HepG2 (cell line): ENCODE data around the gene APOA1. TPM values are rescaled to one million over a fixed set of nuclear protein-coding genes. Genes with fewer than 3 reads are reported as not detected.
A peak's percentile ranks its signal among the peaks of the same experiment; 100 is the strongest.

ENCODE experiments used
- ARNT2 ChIP-seq: sonication (generic); formaldehyde crosslinking; IDR thresholded peaks from 2 replicates; pipeline ENCODE4 v1.8.0; 2022; ENCODE audit warnings: mild to moderate bottlenecking, low read depth, missing genetic modification reagents, moderate library complexity
- CEBPG ChIP-seq: IDR thresholded peaks from 2 replicates; pipeline ENCODE4 v1.6.1; 2016
- CHD4 ChIP-seq: fragments of 200-600 bp; sonication (generic); IDR thresholded peaks from 2 replicates; pipeline ENCODE4 v1.7.0; 2017; ENCODE audit warnings: mild to moderate bottlenecking, low read length, borderline replicate concordance
- EED ChIP-seq: sonication (generic); formaldehyde crosslinking; IDR thresholded peaks from 2 replicates; pipeline ENCODE4 v1.5.0; 2020; ENCODE audit warnings: mild to moderate bottlenecking, missing genetic modification reagents
- HOMEZ ChIP-seq: IDR thresholded peaks from 2 replicates; pipeline ENCODE4 v1.6.1; 2016; ENCODE audit warnings: low read depth
- KDM1A ChIP-seq: IDR thresholded peaks from 2 replicates; pipeline ENCODE4 v1.6.1; 2016; ENCODE audit warnings: missing compliant biosample characterization
- KDM2A ChIP-seq: sonication (generic); formaldehyde crosslinking; IDR thresholded peaks from 2 replicates; pipeline ENCODE4 v1.4.0; 2020; ENCODE audit warnings: low read depth, missing genetic modification reagents, borderline replicate concordance
- KDM6A ChIP-seq: IDR thresholded peaks from 2 replicates; pipeline ENCODE4 v1.6.1; 2016; ENCODE audit warnings: low read depth
- KLF9 ChIP-seq: IDR thresholded peaks from 2 replicates; pipeline ENCODE4 v1.6.1; 2016; ENCODE audit warnings: low read depth
- MTA1 ChIP-seq: sonication (generic); formaldehyde crosslinking; IDR thresholded peaks from 2 replicates; pipeline ENCODE4 v1.4.0; 2020; ENCODE audit warnings: missing genetic modification reagents, mild to moderate bottlenecking, borderline replicate concordance
- NFE2L1 ChIP-seq: sonication (generic); formaldehyde crosslinking; IDR thresholded peaks from 2 replicates; pipeline ENCODE4 v1.4.0; 2020; ENCODE audit warnings: missing genetic modification reagents, mild to moderate bottlenecking, borderline replicate concordance
- RFX5 ChIP-seq: IDR thresholded peaks from 2 replicates; pipeline ENCODE4 v1.6.1; 2011; ENCODE audit warnings: low read depth, low read length, improper control_type of control experiment
- SMAD1 ChIP-seq: sonication (generic); formaldehyde crosslinking; IDR thresholded peaks from 2 replicates; pipeline ENCODE4 v1.4.0; 2020; ENCODE audit warnings: missing genetic modification reagents, low read depth, mild to moderate bottlenecking, borderline replicate concordance
- STAT5B ChIP-seq: sonication (generic); formaldehyde crosslinking; IDR thresholded peaks from 2 replicates; pipeline ENCODE4 v1.4.0; 2020; ENCODE audit warnings: missing genetic modification reagents
- TFE3 ChIP-seq: IDR thresholded peaks from 2 replicates; pipeline ENCODE4 v1.6.1; 2016
- ZBTB38 ChIP-seq: sonication (generic); formaldehyde crosslinking; IDR thresholded peaks from 2 replicates; pipeline ENCODE4 v1.5.1; 2020; ENCODE audit warnings: mild to moderate bottlenecking, missing genetic modification reagents
- ZNF20 ChIP-seq: sonication (generic); formaldehyde crosslinking; IDR thresholded peaks from 2 replicates; pipeline ENCODE4 v1.4.0; 2020; ENCODE audit warnings: mild to moderate bottlenecking, moderate library complexity, missing genetic modification reagents
- ZNF230 ChIP-seq: sonication (generic); formaldehyde crosslinking; IDR thresholded peaks from 2 replicates; pipeline ENCODE4 v1.4.0; 2020; ENCODE audit warnings: mild to moderate bottlenecking, missing genetic modification reagents
- ZNF251 ChIP-seq: sonication (generic); formaldehyde crosslinking; IDR thresholded peaks from 2 replicates; pipeline ENCODE4 v1.9.0; 2021; ENCODE audit warnings: mild to moderate bottlenecking, missing genetic modification reagents
- ZNF253 ChIP-seq: sonication (generic); formaldehyde crosslinking; IDR thresholded peaks from 2 replicates; pipeline ENCODE4 v1.8.0; 2022; ENCODE audit warnings: mild to moderate bottlenecking, missing genetic modification reagents, borderline replicate concordance
- ZNF274 ChIP-seq: sonication (generic); formaldehyde crosslinking; IDR thresholded peaks from 2 replicates; pipeline ENCODE4 v1.5.1; 2020; ENCODE audit warnings: mild to moderate bottlenecking, missing genetic modification reagents
- ZNF329 ChIP-seq: sonication (generic); formaldehyde crosslinking; IDR thresholded peaks from 2 replicates; pipeline ENCODE4 v1.9.0; 2021; ENCODE audit warnings: low read depth, mild to moderate bottlenecking, missing genetic modification reagents
- ZNF563 ChIP-seq: sonication (generic); formaldehyde crosslinking; IDR thresholded peaks from 2 replicates; pipeline ENCODE4 v1.8.0; 2022; ENCODE audit warnings: mild to moderate bottlenecking, moderate library complexity, missing genetic modification reagents
- ZNF619 ChIP-seq: sonication (generic); formaldehyde crosslinking; IDR thresholded peaks from 2 replicates; pipeline ENCODE4 v1.4.0; 2020; ENCODE audit warnings: mild to moderate bottlenecking, missing genetic modification reagents
- ZNF7 ChIP-seq: IDR thresholded peaks from 2 replicates; pipeline ENCODE4 v1.6.1; 2016; ENCODE audit warnings: missing biosample characterization, missing genetic modification reagents
- ZNF891 ChIP-seq: sonication (generic); formaldehyde crosslinking; IDR thresholded peaks from 2 replicates; pipeline ENCODE4 v1.5.0; 2020; ENCODE audit warnings: mild to moderate bottlenecking, missing genetic modification reagents
- polyA plus RNA-seq, 8 experiments: library from polyadenylated mRNA; depleted of rRNA in 3 of 8; stranded (reverse) in 7 of 8; unstranded in 1 of 8; fragments of >200 nt; fragmentation: Illumina TruSeq in 4 of 8; extraction: Trizol in 4 of 8; gene quantifications; 2 replicates each; pipeline versions ENCODE4 v1.2.1 to v1.2.3, GENCODE V29; 2011 to 2016; ENCODE audit warnings: low read depth in 4 of 8, missing spikeins in 1 of 8, mixed read lengths in 1 of 8; ENCODE audit not compliant: insufficient read depth in 1 of 8
- total RNA-seq, 5 experiments: library from RNA; depleted of rRNA; stranded (reverse); fragments of >200 nt; fragmentation: Illumina TruSeq; extraction: Trizol; gene quantifications; 2 replicates each; pipeline ENCODE4 v1.2.3, GENCODE V29; 2016; ENCODE audit warnings: low read depth in 1 of 5

The APOA1 gene
- total and polyA plus RNA-seq, 2 of the 13 experiments (the other 11 are each of a cell fraction or from before 2014, with no cell fraction given), result 1,973 to 5,485 TPM

DNA sequence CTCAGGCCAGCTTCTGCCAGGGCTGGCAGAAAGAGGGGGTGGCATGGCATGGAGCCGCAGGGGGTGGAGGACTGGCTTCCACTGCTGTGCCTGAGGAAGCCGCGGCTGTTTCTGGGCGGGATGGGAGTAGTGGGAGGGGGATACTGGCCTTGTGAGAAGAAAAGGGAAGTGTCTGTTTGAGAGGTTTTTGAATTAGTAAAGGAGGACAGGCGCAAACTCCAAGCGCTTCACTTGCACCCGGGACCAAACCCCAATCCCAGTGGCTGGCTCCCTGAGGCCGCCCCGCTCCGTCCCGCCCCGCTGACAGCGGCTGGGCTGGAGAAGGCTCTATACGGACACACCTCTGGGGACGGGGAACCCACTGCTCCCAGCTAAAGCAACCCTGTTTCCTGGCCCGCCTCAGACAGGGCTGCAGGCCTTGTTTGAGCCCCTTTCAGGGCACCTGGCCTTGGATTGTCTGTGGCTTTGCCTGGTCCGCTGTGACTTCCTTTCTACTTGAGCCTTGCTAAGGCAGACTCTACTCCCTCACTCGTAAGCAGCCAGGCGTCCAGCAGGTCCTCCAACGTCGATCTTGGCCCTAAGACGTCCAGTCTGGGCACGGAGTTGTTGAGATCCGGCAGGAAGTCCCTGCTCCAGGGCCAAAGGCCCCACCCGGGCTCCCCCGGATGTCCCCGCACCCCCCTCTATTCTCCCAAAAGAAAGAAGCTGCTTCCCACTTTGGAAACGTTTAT lies 2.2 kb downstream of the APOA1 start (continued):
- no peak for TF ChIP-seq SMAD1 (CRISPR knock-in tag)
- TF ChIP-seq HOMEZ, result no peak
- no peak for TF ChIP-seq ZNF251
- no peak for TF ChIP-seq ZNF891
- no peak for TF ChIP-seq CHD4
- no peak for TF ChIP-seq TFE3 (CRISPR knock-in tag)
- TF ChIP-seq ZNF230, result 0 out of 2 replicates have a peak, but pooled peaks have one; percentile 7
- no peak for TF ChIP-seq ARNT2
- no peak for TF ChIP-seq ZNF619 (CRISPR knock-in tag)
- no peak for TF ChIP-seq ZNF253 (CRISPR knock-in tag)
- TF ChIP-seq ZNF329 (CRISPR knock-in tag), result 0 out of 2 replicates have a peak, but pooled peaks have one; percentile 48
- 0 out of 2 replicates have a peak, but pooled peaks have one; percentile 3 for TF ChIP-seq ZNF20 (CRISPR knock-in tag)
- TF ChIP-seq KDM2A (CRISPR knock-in tag), result no peak; the same call in 1 of the 2 replicates
- no peak for TF ChIP-seq STAT5B (CRISPR knock-in tag)
- no peak for TF ChIP-seq KDM6A (CRISPR knock-in tag)
- TF ChIP-seq MTA1 (CRISPR knock-in tag), result peak; percentile 34; the same call in 1 of the 2 replicates
- no peak for TF ChIP-seq CEBPG (CRISPR knock-in tag)
- no peak for TF ChIP-seq KDM1A (CRISPR knock-in tag)
- 0 out of 2 replicates have a peak, but pooled peaks have one; percentile 3 for TF ChIP-seq ZNF274 (CRISPR knock-in tag)
- no peak for TF ChIP-seq NFE2L1
- TF ChIP-seq ZBTB38, result peak; percentile 78; the same call in 1 of the 2 replicates
- TF ChIP-seq KLF9 (CRISPR knock-in tag), result no peak
- no peak for TF ChIP-seq RFX5
- 0 out of 2 replicates have a peak, but pooled peaks have one; percentile 71 for TF ChIP-seq EED
- TF ChIP-seq ZNF7 (CRISPR knock-in tag), result no peak
- TF ChIP-seq ZNF563 (CRISPR knock-in tag), result no peak
